ENCODE results near the gene GJC1.

GRCh38 chr17:44859701-44860100 lies 29.6 kb upstream of the GJC1 start:
- no peak for TF ChIP-seq CTCF (IDR thresholded peaks at IDR 0.05)
- TF ChIP-seq POLR2A (IDR thresholded peaks at IDR 0.05) = no peak
